Sciatic nerve (tissue), 2 donors: ENCODE data around the gene PTGER3. TPM values are rescaled to one million over a fixed set of nuclear protein-coding genes. Genes with fewer than 3 reads are reported as not detected.
"Not testable (repeated sequence)": the region's sequence is repeated elsewhere in the genome, so short reads cannot be mapped to it uniquely, and the experiment has no call there.

ENCODE experiments used
- ATAC-seq: fragments of 200-7000 bp; cut with Tn5 transposase; one replicate; pipeline ENCODE4 v1.9.1; 2020; ENCODE audit warnings: mild to moderate bottlenecking, moderate library complexity
- DNase-seq: peaks from one replicate; pipeline ENCODE4 v3.0.0-alpha.2; 2020; ENCODE audit warnings: low spot score
- intact Hi-C: fragments of 100-400 bp; cut with DNase I; formaldehyde crosslinking; loops from one replicate; pipeline ENCODE4 v1.14.2; 2022
- total RNA-seq: library from RNA; stranded (reverse); fragmentation: NEBNext Ultra II Directional; extraction: Animal tissue kit (Norgen Biotek cat#: 25700); gene quantifications from one replicate; pipeline ENCODE4 v1.2.1, GENCODE V29; 2021
- donor health status: DM: no; HTN: no; CAD: no.
- donor health status: DM: no; HTN: no; CAD: no.

Gene PTGER3
- total RNA-seq, 1 donor from 2014 or later: 4.4 TPM

DNA sequence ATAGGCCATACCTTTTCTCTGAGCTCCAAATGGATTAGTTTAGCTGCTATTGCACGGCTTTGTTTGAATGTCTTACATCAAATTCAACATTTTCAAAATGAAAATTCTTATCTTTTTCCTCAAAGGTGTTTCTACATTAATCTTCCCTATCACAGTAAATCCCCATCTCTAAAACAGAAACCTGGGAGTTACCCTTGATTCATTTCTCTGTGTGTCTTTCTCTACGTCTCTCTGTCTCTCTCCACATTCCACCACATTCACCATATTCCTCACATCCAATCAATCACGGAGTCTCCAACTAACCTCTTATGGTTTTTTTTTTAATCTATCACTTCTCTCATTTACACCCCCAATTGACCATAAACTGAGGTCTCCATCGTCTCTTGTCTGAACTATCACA lies 24.1 kb downstream of the PTGER3 start:
- intact Hi-C loops: no loop called here
- ATAC-seq (no peak), DNase-seq (no peak)

DNA sequence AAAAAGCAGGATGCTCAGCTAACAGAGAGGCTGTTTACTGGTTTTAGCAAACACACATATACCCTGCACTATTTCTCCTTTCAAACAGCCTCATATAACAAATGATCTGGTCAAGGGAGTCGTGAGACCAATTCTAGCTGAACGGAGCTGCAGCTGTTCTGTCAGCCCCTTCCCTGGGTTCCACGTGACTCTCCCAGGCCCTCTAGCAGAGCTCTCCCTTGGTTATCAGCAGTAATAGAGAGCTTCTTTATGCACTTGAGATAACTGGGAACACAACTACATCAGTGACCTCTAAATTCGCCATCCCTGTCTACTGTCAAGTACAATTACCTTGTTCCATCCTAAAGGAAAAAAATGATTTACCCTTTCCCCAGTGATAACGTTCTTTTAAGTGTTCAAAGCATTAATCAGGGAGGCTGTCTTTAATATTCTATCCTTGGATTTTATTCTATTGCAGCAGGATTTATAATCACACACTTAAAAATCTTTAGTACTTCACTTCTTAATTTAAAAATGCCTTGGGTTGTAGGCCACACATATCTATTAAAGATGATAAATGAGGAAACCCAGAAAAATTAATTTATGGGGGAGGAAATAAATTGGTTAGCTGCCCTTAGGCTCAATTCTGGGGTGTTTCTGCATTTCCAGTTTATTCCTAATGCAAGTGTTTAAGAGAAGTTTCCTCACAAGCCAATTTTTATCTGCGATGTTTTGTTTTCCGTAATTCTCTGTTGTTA lies 28.2 kb downstream of the PTGER3 start:
- intact Hi-C loops: no loop called here
- ATAC-seq: no peak

GRCh38 chr1:71018791-71019190 lies 28.8 kb downstream of the PTGER3 start:
- ATAC-seq (no peak), DNase-seq (no peak)
- intact Hi-C loops: no loop called here

More for the DNA sequence above, 28.2 kb downstream of the PTGER3 start:
- DNase-seq: no peak

GRCh38 chr1:71015745-71016144 lies 31.9 kb downstream of the PTGER3 start:
- DNase-seq (no peak), ATAC-seq (no peak)
- intact Hi-C loops: no loop called here

DNA sequence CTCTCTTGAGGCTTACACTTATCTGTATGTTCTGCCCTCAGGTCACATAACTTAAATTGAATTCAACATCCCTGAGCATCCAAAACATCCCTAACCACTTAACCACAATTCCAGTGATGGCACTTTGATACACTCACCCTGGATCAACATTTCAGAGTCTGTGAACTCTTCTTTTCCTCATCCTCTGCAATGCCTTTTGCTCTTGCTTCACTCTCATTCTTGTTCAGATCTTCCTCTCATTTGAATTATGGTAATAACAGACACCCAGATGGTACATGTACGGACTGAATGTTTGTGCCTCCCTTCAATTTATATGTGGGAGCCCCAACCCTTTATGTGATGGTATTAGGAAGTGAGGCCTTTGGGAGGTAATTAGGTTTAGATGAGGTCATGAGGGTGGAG lies 33.4 kb downstream of the PTGER3 start:
- intact Hi-C loops: no loop called here
- DNase-seq: no peak
- ATAC-seq: no peak

DNA sequence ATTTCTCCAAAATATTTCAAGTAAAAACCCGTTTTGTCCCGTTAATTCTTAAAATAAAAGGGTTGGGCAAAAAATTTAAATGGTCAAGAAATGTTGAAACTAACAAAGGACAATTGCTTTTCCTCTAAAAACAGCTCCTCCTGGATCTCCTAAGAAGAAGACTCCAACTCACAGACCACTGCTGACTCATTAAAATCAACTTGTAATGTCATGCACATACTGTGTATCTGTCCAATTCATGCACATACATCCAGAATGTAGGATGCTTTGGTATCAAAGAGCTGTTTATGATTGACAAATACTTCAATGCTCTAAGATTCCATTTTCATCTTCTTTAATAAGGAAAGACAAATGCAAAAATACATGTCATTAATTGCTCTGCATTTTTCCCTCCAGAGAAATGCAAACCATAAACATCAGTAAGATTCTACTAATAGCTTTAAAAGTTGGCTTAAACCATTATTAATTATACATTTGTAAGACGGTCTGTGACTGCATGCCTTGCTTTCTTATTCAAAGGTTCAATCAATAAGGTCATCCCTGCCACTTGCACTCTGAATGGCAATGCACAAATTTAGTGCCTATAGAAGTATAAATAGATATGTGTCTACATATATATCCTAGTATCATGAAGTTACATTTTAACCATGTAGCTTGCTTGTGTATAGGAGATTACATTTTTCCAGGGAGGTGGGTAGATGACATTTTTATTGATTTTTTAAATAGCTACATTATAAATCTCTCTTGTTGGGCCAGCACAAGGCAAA lies 44.7 kb downstream of the PTGER3 start:
- intact Hi-C loops: no loop called here
- no peak for DNase-seq

DNA sequence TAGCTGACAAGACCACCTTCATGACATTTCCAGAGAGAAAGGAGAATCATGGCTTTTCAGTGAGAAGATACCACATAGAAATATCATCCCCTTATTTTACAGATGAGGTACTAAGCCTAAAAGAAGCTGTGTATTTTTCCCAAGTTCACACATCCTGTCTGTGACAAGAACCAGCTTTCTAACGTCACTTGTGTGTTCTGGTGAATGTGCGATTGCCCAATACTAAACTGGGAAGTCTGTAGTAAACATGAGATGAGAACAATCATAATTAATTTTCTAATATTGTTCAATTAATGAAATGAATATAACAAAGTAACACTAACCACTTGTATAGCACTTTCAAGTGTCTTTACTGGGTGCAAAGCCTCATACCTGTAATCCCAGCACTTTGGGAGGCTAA lies 46.0 kb downstream of the PTGER3 start:
- DNase-seq: no peak
- no peak for ATAC-seq
- intact Hi-C loops: no loop called here

More for the DNA sequence above, 44.7 kb downstream of the PTGER3 start:
- no peak for ATAC-seq

GRCh38 chr1:70997793-70998192 lies 49.8 kb downstream of the PTGER3 start:
- ATAC-seq: no peak
- intact Hi-C loops: no loop called here
- no peak for DNase-seq

DNA sequence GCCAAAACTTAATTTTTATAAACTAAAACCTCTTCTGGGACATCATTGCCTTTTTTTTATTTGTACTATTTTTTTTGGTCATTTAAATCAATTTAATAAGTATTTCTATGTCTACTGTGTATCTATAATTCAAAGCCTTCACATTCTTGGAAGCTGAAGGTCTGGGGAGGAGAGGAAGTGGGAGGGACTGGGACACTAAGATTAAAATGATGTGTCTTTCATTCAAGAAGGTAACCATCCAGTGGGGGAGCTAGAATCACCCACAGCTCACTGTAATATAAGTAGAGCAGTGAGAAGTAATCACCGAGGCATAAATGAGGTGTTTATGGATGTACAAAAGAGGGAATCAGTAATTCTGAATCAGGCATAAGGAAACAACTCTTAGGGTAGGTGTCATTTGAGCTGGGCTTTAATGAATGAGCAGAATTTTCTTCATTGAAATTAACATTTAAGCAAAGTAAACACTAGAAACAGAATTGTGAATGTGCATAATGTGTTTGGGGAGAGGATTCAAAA lies 52.8 kb downstream of the PTGER3 start:
- ATAC-seq (no peak), DNase-seq (no peak)
- intact Hi-C loops: no loop called here

GRCh38 chr1:70993798-70994197 lies 53.8 kb downstream of the PTGER3 start:
- intact Hi-C loops: no loop called here
- DNase-seq (no peak), ATAC-seq (no peak)

DNA sequence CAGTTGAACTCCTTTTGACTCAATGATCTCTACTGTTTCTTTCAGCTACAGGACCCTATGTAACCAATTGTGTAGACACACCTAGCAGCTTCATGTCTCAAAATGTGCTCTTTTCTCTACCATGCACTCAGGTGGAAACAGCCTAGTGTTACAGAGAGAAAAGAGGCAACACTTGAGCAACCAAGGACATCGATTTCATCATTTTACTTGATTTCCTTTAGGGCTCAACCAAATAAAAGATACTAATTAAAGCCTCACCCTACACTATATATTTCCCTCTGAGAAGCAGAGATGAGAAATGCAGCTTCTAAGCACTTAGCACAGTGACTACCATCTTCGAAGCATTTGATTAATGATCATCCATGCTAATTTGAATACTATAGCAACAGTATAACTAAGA lies 55.1 kb downstream of the PTGER3 start:
- no peak for DNase-seq
- ATAC-seq: no peak
- intact Hi-C loops: no loop called here

- ATAC-seq (no peak), DNase-seq (no peak)
- intact Hi-C loops: no loop called here
Observed at GRCh38 chr1:70990469-70991253, 57.0 kb downstream of the PTGER3 start.

GRCh38 chr1:70987497-70987896 lies 60.1 kb downstream of the PTGER3 start:
- no peak for ATAC-seq
- intact Hi-C loops: no loop called here
- no peak for DNase-seq

- intact Hi-C loops, ATAC-seq, DNase-seq: not testable (repeated sequence)
Observed at GRCh38 chr1:70985776-70986225, 61.8 kb downstream of the PTGER3 start.

DNA sequence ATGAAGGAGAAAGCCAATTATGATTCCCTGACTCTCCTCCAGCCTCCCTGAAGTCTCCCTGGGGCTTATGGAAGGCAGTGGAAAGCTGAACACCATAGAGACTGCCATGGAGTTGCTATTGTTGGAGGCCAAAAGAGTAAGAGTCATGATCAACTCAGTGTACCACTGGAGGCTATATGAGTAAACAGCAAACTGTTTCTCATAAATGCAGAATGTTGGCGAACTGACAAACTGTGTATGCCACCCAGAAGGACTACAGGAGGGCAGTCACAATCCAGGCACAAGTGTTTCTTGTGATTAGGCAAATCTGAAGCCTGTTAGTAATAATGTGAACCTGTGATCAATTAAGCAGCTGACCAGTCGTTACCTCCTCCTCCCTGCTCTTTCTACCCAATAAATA lies 62.3 kb downstream of the PTGER3 start:
- intact Hi-C loops, ATAC-seq, DNase-seq: not testable (repeated sequence)

DNA sequence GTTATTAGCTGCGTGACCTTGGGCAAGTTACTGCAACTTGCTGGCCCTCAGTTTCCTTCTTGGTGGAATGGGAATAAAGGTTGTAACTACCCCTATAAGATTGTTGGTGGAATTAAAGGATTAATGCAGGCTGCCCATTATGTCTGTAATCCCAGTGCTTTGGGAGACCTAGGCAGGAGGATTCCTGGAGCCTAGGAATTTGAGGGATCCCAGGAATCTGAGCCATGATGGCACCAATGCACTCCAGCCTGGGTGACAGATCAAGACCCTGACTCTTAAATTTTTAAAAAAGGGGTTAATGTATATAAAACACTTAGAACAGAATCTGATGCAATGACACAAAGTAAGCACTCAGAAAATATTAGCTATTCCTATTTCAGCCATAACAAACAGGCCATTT lies 67.3 kb downstream of the PTGER3 start:
- DNase-seq (no peak), ATAC-seq (no peak)
- intact Hi-C loops: no loop called here

DNA sequence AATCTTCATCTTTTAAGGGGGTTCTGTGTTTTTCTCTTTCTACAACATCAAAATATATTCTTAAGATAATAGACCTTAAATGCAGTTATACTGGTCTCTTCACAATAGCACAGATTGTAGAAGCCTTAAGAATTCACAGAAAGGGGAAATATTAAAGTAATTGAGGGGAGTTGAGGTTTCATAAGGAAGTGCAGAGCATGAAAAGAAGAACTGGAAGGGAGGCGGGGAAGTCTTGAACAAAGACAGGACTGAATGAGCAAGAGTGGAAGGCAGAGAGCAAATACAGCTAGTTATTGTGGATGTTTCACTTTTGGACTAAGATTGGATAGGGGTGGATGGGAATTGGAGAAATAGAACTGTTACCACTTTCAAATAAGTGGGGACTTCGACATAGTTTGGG lies 67.7 kb downstream of the PTGER3 start:
- DNase-seq: no peak
- intact Hi-C loops: no loop called here
- no peak for ATAC-seq

- ATAC-seq (no peak), DNase-seq (no peak)
Observed at GRCh38 chr1:70979313-70979712, 68.3 kb downstream of the PTGER3 start.

GRCh38 chr1:70978623-70979022 lies 69.0 kb downstream of the PTGER3 start:
- ATAC-seq (no peak), DNase-seq (no peak)
- intact Hi-C loops: no loop called here

More at GRCh38 chr1:70979313-70979712, 68.3 kb downstream of the PTGER3 start:
- intact Hi-C loops: no loop called here
